Occipital lobe (tissue), 2 donors: Measurements from ENCODE around the gene SEMA5A. TPM values are rescaled to one million over a fixed set of nuclear protein-coding genes. Genes with fewer than 3 reads are reported as not detected.

ENCODE experiments used
- DNase-seq: peaks from one replicate; lab custom pipeline; 2025; lab: John Stamatoyannopoulos, UW
- total RNA-seq: library from RNA; depleted of rRNA; stranded (reverse); fragments of >200 nt; gene quantifications from one replicate; pipeline ENCODE4 v1.2.3, GENCODE V29; 2014

Gene SEMA5A
- total RNA-seq, 1 donor from 2014 or later, result 11.2 TPM

- DNase-seq, result no peak
These were observed 263.7 kb downstream of the SEMA5A start for GRCh38 chr5:9282211-9282610.

GRCh38 chr5:9279774-9280173 is 266.1 kb downstream of the SEMA5A start:
- DNase-seq, result no peak

GRCh38 chr5:9278921-9279603 is 266.8 kb downstream of the SEMA5A start:
- no peak for DNase-seq

GRCh38 chr5:9269014-9269413 is 276.9 kb downstream of the SEMA5A start:
- no peak for DNase-seq

- no peak for DNase-seq
These were observed 277.6 kb downstream of the SEMA5A start for GRCh38 chr5:9268226-9268625.

GRCh38 chr5:9265441-9266287 is 280.2 kb downstream of the SEMA5A start:
- no peak for DNase-seq

- DNase-seq, result no peak
These were observed 281.6 kb downstream of the SEMA5A start for GRCh38 chr5:9264301-9264700.

- no peak for DNase-seq
These were observed 282.2 kb downstream of the SEMA5A start for GRCh38 chr5:9263656-9264055.

- DNase-seq, result no peak
These were observed 294.4 kb downstream of the SEMA5A start for GRCh38 chr5:9251379-9251980.

GRCh38 chr5:9249231-9249630 is 296.6 kb downstream of the SEMA5A start:
- no peak for DNase-seq

- DNase-seq, result no peak
These were observed 300.8 kb downstream of the SEMA5A start for GRCh38 chr5:9245071-9245470.

- no peak for DNase-seq
These were observed 301.5 kb downstream of the SEMA5A start for GRCh38 chr5:9244417-9244816.

- DNase-seq, result no peak
These were observed 304.2 kb downstream of the SEMA5A start for GRCh38 chr5:9241479-9242305.

GRCh38 chr5:9240431-9240830 is 305.4 kb downstream of the SEMA5A start:
- no peak for DNase-seq

- no peak for DNase-seq
These were observed 306.2 kb downstream of the SEMA5A start for GRCh38 chr5:9239626-9240025.

GRCh38 chr5:9239071-9239470 is 306.8 kb downstream of the SEMA5A start:
- no peak for DNase-seq

- no peak for DNase-seq
These were observed 312.2 kb downstream of the SEMA5A start for GRCh38 chr5:9233712-9234111.

GRCh38 chr5:9233035-9233434 is 312.8 kb downstream of the SEMA5A start:
- no peak for DNase-seq

GRCh38 chr5:9231842-9232241 is 314.0 kb downstream of the SEMA5A start:
- DNase-seq, result no peak

- no peak for DNase-seq
These were observed 315.5 kb downstream of the SEMA5A start for GRCh38 chr5:9230355-9230754.

GRCh38 chr5:9226016-9226536 is 319.8 kb downstream of the SEMA5A start:
- DNase-seq, result no peak
